ENCODE data around the gene TNFSF13.

GRCh38 chr17:7586673-7587419, 28.3 kb downstream of the TNFSF13 start:
- TF ChIP-seq POLR2A (IDR thresholded peaks at IDR 0.05) (no peak), POLR2AphosphoS5 (IDR thresholded peaks at IDR 0.05) (no peak), EP300 (IDR thresholded peaks at IDR 0.05) (no peak)
- TF ChIP-seq, protein P1, sequence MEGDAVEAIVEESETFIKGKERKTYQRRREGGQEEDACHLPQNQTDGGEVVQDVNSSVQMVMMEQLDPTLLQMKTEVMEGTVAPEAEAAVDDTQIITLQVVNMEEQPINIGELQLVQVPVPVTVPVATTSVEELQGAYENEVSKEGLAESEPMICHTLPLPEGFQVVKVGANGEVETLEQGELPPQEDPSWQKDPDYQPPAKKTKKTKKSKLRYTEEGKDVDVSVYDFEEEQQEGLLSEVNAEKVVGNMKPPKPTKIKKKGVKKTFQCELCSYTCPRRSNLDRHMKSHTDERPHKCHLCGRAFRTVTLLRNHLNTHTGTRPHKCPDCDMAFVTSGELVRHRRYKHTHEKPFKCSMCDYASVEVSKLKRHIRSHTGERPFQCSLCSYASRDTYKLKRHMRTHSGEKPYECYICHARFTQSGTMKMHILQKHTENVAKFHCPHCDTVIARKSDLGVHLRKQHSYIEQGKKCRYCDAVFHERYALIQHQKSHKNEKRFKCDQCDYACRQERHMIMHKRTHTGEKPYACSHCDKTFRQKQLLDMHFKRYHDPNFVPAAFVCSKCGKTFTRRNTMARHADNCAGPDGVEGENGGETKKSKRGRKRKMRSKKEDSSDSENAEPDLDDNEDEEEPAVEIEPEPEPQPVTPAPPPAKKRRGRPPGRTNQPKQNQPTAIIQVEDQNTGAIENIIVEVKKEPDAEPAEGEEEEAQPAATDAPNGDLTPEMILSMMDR (IDR thresholded peaks at IDR 0.05) = peak; percentile 9 to 54

Measured in suprapubic skin (tissue), 4 donors.